C4-2B (cell line): ENCODE measurements around the gene CDIPT.
"Not testable (repeated sequence)": the region's sequence is repeated elsewhere in the genome, so short reads cannot be mapped to it uniquely, and the experiment has no call there.

Experiments used
- H3K27ac ChIP-seq: fragments of 450-650 bp; 2 replicates; pipeline ENCODE4 v1.5.1; 2017
- ZFX ChIP-seq: fragments of 450-650 bp; IDR thresholded peaks from 2 replicates; pipeline ENCODE4 v1.6.1; 2017
- TF ChIP-seq, protein P1 (sequence below): fragments of 450-650 bp; conservative IDR thresholded peaks from 2 replicates; pipeline ENCODE4 v1.5.1; 2017; ENCODE audit warnings: mild to moderate bottlenecking

The CDIPT gene

DNA sequence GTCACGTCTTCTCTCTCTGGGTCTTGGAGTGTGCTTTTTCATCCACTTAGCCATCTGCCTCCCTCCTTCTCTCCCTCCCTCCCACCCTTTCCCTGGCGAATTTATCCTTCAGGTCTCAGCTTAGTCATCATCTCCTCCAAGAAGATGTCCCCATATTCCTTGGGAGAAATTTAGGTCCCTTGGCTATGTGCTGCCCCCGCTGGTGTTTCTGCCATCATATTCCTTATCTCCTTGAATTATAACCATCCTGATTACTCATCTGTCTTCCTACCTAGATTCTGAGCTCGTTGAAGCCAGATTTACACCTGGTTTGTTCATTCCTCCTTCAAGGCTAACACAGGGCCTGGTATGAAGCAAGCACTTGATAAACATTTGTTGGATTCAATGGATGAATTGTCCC lies 31.3 kb upstream of the CDIPT start:
- no peak overlapping the region for H3K27ac ChIP-seq
- TF ChIP-seq, protein P1, sequence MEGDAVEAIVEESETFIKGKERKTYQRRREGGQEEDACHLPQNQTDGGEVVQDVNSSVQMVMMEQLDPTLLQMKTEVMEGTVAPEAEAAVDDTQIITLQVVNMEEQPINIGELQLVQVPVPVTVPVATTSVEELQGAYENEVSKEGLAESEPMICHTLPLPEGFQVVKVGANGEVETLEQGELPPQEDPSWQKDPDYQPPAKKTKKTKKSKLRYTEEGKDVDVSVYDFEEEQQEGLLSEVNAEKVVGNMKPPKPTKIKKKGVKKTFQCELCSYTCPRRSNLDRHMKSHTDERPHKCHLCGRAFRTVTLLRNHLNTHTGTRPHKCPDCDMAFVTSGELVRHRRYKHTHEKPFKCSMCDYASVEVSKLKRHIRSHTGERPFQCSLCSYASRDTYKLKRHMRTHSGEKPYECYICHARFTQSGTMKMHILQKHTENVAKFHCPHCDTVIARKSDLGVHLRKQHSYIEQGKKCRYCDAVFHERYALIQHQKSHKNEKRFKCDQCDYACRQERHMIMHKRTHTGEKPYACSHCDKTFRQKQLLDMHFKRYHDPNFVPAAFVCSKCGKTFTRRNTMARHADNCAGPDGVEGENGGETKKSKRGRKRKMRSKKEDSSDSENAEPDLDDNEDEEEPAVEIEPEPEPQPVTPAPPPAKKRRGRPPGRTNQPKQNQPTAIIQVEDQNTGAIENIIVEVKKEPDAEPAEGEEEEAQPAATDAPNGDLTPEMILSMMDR = no peak
- TF ChIP-seq ZFX = no peak

DNA sequence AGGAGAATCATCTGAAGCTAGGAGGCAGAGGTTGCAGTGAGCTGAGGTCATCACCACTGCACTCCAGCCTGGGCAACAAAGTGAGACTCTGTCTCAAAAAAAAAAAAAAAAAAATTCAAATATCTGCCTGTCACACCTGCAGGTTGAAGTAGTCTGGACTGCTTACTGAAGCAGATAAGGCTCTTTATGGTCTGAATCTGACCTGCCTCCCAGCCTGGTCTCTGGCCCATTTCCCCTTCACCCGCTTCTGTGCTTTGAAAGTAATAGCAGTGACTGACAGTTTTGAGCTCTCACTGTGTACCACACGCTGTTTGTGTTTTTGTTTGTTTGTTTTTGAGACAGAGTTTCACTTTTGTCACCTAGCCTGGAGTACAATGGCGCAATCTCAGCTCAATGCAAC lies 30.5 kb upstream of the CDIPT start:
- TF ChIP-seq ZFX = no peak
- TF ChIP-seq, protein P1 = no peak
- H3K27ac ChIP-seq = no peak overlapping the region

DNA sequence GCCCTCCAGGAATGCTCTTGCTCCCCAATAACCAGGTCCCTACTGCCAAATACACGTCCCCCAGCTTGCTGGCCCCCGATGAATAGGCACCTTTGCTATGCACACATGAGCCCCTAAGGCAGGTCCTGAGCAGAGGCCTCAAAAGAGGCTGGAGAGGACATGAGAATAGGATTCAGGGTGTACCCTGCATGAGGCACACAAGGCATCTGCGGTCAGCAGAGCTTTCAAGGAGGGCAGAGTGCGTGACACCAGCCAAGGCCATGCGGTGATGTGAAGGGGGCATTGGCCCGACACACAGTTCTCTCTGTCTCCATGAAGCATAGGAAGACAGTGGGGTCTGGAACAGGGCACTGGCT lies 29.4 kb upstream of the CDIPT start:
- no peak overlapping the region for H3K27ac ChIP-seq
- no peak for TF ChIP-seq ZFX
- TF ChIP-seq, protein P1 = no peak

DNA sequence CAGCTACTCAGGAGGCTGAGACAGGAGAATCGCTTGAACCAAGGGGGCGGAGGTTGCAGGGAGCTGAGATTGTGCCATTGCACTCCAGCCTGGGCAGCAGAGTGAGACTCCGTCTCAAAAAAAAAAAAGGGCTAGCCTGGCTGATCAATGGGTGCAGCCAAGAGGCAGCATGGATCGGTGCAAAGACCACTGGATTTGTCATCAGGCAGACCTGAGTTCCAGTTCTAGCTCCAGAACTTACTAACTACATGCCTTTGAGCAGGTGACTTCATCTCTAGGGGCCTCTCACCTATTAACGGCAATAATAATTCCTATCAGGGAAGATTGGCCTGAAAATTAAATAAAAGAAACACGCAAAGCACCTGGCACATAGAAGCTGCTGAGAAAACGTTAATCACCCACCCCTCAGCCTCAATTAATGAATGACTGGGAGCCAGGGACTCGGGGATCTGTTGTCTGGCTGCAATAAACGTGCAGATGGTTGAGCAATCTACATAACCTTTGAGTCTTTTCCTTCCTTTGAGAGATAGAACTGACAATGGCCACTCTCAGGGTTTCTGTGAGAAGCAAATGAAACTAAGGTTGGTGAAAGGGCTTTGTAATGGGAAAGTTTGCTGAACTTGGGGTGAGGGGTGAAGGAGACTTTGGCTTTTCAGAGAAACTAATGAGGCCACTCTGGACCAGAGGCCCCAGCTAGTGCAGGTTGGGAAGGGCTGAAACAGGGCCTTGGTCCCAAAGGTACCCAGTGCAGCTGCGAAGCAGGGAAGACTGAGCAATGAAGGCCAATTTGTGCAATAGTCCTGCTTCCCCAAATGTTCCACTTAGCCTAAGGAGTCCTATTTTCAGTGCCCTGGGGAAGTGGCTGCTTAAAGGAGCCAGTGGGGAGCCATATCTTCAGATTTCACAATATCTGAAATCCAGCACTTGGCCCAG lies 28.8 kb upstream of the CDIPT start:
- no peak overlapping the region for H3K27ac ChIP-seq
- TF ChIP-seq, protein P1 = no peak
- no peak for TF ChIP-seq ZFX

DNA sequence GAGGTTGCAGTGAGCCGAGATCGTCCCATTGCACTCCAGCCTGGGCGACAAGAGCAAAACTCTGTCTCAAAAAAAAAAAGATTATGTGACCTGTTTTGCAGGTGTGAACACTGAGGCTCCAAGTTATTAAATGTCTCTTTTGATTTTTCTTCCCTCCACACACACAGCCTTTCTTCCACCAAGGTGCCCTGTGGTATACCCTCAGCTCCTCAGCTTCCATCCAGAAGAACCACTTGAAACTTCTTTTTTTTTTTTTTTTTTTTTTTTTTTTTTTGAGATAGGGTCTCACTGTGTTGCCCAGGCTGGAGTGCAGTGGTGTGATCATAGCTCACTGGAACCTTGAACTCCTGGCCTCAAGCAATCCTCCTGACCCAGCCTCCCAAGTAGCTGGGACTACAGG lies 26.3 kb upstream of the CDIPT start:
- H3K27ac ChIP-seq = not testable (repeated sequence)

DNA sequence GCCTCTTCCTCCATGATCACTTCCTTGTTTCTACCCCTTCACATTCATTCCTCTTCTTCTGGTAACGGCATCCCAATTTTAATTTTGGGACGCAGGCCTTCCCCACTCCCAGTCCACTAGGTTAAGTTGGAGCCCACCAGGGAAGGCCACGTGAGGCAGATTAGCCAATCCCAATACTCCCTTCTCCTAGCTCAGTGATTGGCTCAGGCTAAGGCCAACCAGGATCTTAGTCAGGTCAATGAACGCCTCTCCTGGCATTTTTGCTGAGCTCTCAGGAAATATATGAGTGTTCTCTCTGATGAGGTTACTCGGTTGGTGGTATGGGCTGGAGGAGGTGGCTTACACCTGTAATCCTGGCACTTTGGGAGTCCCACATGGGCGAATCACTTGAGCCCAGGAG lies 21.0 kb upstream of the CDIPT start:
- TF ChIP-seq, protein P1 = no peak
- no peak for TF ChIP-seq ZFX
- no peak overlapping the region for H3K27ac ChIP-seq

DNA sequence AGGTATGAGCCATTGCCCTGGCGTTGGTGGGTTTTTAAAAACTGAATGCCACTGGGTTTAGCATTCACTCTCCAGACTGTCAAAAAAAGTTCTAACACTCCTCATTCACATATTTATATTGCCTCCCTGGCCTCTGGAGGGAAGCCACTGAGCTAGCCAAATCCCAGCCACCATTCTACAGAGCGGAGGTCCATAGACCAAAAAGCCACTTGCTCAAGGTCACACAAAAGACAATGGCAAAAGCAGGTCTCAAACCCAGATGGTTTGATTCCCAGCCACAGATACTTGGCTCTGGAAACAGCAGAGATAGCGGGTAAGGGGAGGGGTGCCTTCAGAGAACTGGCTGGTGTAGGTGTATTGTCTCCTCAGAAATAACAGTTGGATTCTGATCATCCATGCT lies 18.0 kb upstream of the CDIPT start:
- TF ChIP-seq, protein P1 = no peak
- no peak for TF ChIP-seq ZFX
- no peak overlapping the region for H3K27ac ChIP-seq

DNA sequence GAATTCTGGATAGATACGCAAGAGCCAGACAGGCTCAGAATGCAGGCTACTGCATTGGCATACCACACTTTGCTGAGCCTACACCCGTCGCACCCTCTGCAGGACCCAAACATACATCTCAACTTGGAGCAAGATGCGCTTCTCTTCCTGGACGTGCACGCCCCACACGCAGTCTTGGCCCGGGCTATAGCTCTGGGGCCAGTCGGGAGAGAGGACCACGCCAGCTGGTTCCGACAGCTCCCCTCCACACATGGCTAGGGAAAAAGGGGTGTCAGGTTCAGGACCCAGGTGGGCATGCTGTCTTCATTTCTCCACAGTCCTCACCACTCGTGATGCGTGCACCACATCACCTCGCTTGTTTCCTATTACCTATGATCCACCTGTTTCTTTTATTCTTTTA lies 15.1 kb upstream of the CDIPT start:
- TF ChIP-seq, protein P1 = no peak
- TF ChIP-seq ZFX = no peak
- H3K27ac ChIP-seq = no peak overlapping the region
